Motor neuron (in vitro differentiated cells): ENCODE measurements around the gene OSBPL10. TPM values are rescaled to one million over a fixed set of nuclear protein-coding genes. Genes with fewer than 3 reads are reported as not detected.
A peak's percentile ranks its signal among the peaks of the same experiment; 100 is the strongest.
"Not testable (repeated sequence)": the region's sequence is repeated elsewhere in the genome, so short reads cannot be mapped to it uniquely, and the experiment has no call there.

Experiments
- ATAC-seq, 8 experiments: fragments of 200-7000 bp; cut with Tn5 transposase; replicated peaks in 6 of 8; 2 replicates each; pipeline ENCODE4 v1.8.0; 2021; ENCODE audit warnings: mild to moderate bottlenecking in 8 of 8, moderate library complexity in 8 of 8
- H3K27ac ChIP-seq, 2 donors: fragments of 250-450 bp; sonication (Bioruptor Pico); 2 replicates each; pipeline ENCODE4 v1.9.0; 2021; ENCODE audit warnings: antibody characterized with exemption in 2 of 2, mild to moderate bottlenecking in 2 of 2, moderate library complexity in 1 of 2
- H3K4me1 ChIP-seq, 2 donors: fragments of 250-450 bp; sonication (Bioruptor Pico); replicated peaks in 1 of 2; 2 replicates each; pipeline ENCODE4 v1.6.1; 2021; ENCODE audit warnings: antibody characterized with exemption in 2 of 2, mild to moderate bottlenecking in 2 of 2, moderate library complexity in 1 of 2
- H3K4me3 ChIP-seq, 5 donors: fragments of 250-450 bp; sonication (Bioruptor Pico); 2 replicates each; pipeline ENCODE4 v1.9.0; 2021; ENCODE audit warnings: antibody characterized with exemption in 5 of 5, mild to moderate bottlenecking in 5 of 5, moderate library complexity in 4 of 5
- WGBS, 10 experiments: fragments of 450-650 bp; shearing (Covaris generic); methylation state at CpG; one replicate each; pipeline ENCODE4 v1.0.0; 2022; 5-methylcytosine and 5-hydroxymethylcytosine counted together
- in situ Hi-C, 9 experiments: fragments of 400-800 bp; cut with MboI; loops; one replicate each; pipeline ENCODE4 v1.15.0; 2021; ENCODE audit warnings: low sequenced_read_pairs in 9 of 9, low pct_unique_long_range_greater_than_20kb in 2 of 9; ENCODE audit not compliant: unreplicated experiment in 9 of 9
- total RNA-seq, 8 experiments: library from RNA; unstranded; fragments of 300-600 nt; gene quantifications; 2 replicates each; pipeline versions ENCODE4 v1.2.3 to v1.2.4, GENCODE V29; 2022

Gene OSBPL10
- total RNA-seq, 8 experiments from 2014 or later = 1.9 to 35.0 (median 2.9) TPM

- Histone ChIP-seq H3K4me1 (no peaks in the 10 kb centered on the region), H3K27ac (no peak overlapping the region), H3K4me3 (no peak overlapping the region)
- in situ Hi-C loops = no loop called here
- no peak for ATAC-seq
- 0 to 100% (median 82%) methylated on average over 1 to 3 of the region's 3 CpGs; no CpG with 5 or more reads in 4 of the 10 experiments for WGBS, 10 experiments
Observed at GRCh38 chr3:31885235-31885634, 95.8 kb downstream of the OSBPL10 start.

- WGBS, 10 experiments = 71 to 100% (median 90%) methylated on average over 1 of the region's 1 CpG; no CpG with 5 or more reads in 4 of the 10 experiments
- H3K27ac ChIP-seq = no peak overlapping the region
- H3K4me3 ChIP-seq = no peak overlapping the region
- ATAC-seq = no peak
- in situ Hi-C loops = no loop called here
- no peaks in the 10 kb centered on the region for H3K4me1 ChIP-seq
Observed at GRCh38 chr3:31884251-31884650, 96.8 kb downstream of the OSBPL10 start.

- Histone ChIP-seq H3K4me1 (peaks cover 0 to 9% of the 10 kb centered on the region in 2 donors), H3K27ac (no peak overlapping the region), H3K4me3 (no peak overlapping the region)
- no peak for ATAC-seq
- in situ Hi-C loops = no loop called here
- 30 to 100% (median 81%) methylated on average over 1 to 3 of the region's 3 CpGs; no CpG with 5 or more reads in 3 of the 10 experiments for whole genome bisulfite sequencing, 10 experiments
Observed at GRCh38 chr3:31882895-31883294, 98.2 kb downstream of the OSBPL10 start.

GRCh38 chr3:31882431-31882830 is 98.6 kb downstream of the OSBPL10 start:
- ATAC-seq = peak in 2 of 8 experiments; percentile 21 to 41
- 60 to 100% (median 83%) methylated on average over 1 to 3 of the region's 4 CpGs; no CpG with 5 or more reads in 3 of the 10 experiments for WGBS, 10 experiments
- H3K27ac ChIP-seq = no peak overlapping the region
- in situ Hi-C loops = no loop called here
- no peak overlapping the region for H3K4me3 ChIP-seq
- H3K4me1 ChIP-seq = peaks cover 0 to 13% of the 10 kb centered on the region in 2 donors

- H3K4me3 ChIP-seq = no peak overlapping the region
- no peak overlapping the region for H3K27ac ChIP-seq
- in situ Hi-C loops = no loop called here
- ATAC-seq = no peak
- peaks cover 0 to 22% of the 10 kb centered on the region in 2 donors for H3K4me1 ChIP-seq
- 17 to 100% (median 74%) methylated on average over 1 to 4 of the region's 4 CpGs; no CpG with 5 or more reads in 1 of the 10 experiments for WGBS, 10 experiments
Observed at GRCh38 chr3:31880482-31881078, 100.5 kb downstream of the OSBPL10 start.

- H3K4me3 ChIP-seq = no peak overlapping the region
- peaks cover 0 to 23% of the 10 kb centered on the region in 2 donors for H3K4me1 ChIP-seq
- H3K27ac ChIP-seq = no peak overlapping the region
- in situ Hi-C loops = no loop called here
- WGBS, 10 experiments = 95 to 100% (median 100%) methylated on average over 1 to 4 of the region's 4 CpGs; no CpG with 5 or more reads in 4 of the 10 experiments
- no peak for ATAC-seq
Observed at GRCh38 chr3:31880020-31880419, 101.0 kb downstream of the OSBPL10 start.

- in situ Hi-C loops = no loop called here
- no peak for ATAC-seq
- Histone ChIP-seq H3K4me1 (peaks cover 0 to 23% of the 10 kb centered on the region in 2 donors), H3K27ac (no peak overlapping the region), H3K4me3 (no peak overlapping the region)
- WGBS, 10 experiments = 40 to 100% (median 93%) methylated on average over 1 to 6 of the region's 6 CpGs; no CpG with 5 or more reads in 4 of the 10 experiments
Observed at GRCh38 chr3:31879365-31879764, 101.7 kb downstream of the OSBPL10 start.

GRCh38 chr3:31878231-31878838 is 102.7 kb downstream of the OSBPL10 start:
- WGBS, 10 experiments = 61 to 100% (median 81%) methylated on average over 1 to 7 of the region's 7 CpGs
- H3K4me1 ChIP-seq = peaks cover 0 to 23% of the 10 kb centered on the region in 2 donors
- in situ Hi-C loops = no loop called here
- no peak for ATAC-seq
- H3K4me3 ChIP-seq = no peak overlapping the region
- H3K27ac ChIP-seq = no peak overlapping the region

GRCh38 chr3:31876331-31876730 is 104.7 kb downstream of the OSBPL10 start:
- Histone ChIP-seq H3K27ac (no peak overlapping the region), H3K4me3 (no peak overlapping the region), H3K4me1 (peaks cover 0 to 23% of the 10 kb centered on the region in 2 donors)
- WGBS, 10 experiments = 18 to 100% (median 78%) methylated on average over 1 to 6 of the region's 7 CpGs; no CpG with 5 or more reads in 1 of the 10 experiments
- in situ Hi-C loops = no loop called here
- no peak for ATAC-seq

- peaks cover 0 to 23% of the 10 kb centered on the region in 2 donors for H3K4me1 ChIP-seq
- no peak overlapping the region for H3K4me3 ChIP-seq
- H3K27ac ChIP-seq = no peak overlapping the region
- in situ Hi-C loops = no loop called here
- ATAC-seq = no peak
- 40 to 100% (median 82%) methylated on average over 1 to 2 of the region's 2 CpGs; no CpG with 5 or more reads in 2 of the 10 experiments for WGBS, 10 experiments
Observed at GRCh38 chr3:31875437-31875836, 105.6 kb downstream of the OSBPL10 start.

- ATAC-seq = no peak
- in situ Hi-C loops = no loop called here
- 54 to 96% (median 88%) methylated on average over 2 to 5 of the region's 5 CpGs for WGBS, 10 experiments
Observed at GRCh38 chr3:31873254-31873820, 107.7 kb downstream of the OSBPL10 start.

GRCh38 chr3:31871939-31872507 is 109.0 kb downstream of the OSBPL10 start:
- Histone ChIP-seq H3K4me3 (no peak overlapping the region), H3K27ac (no peak overlapping the region), H3K4me1 (peaks cover 0 to 10% of the 10 kb centered on the region in 2 donors)
- 63 to 100% (median 94%) methylated on average over 1 to 5 of the region's 5 CpGs; no CpG with 5 or more reads in 2 of the 10 experiments for WGBS, 10 experiments
- no peak for ATAC-seq
- in situ Hi-C loops = no loop called here

More at GRCh38 chr3:31873254-31873820, 107.7 kb downstream of the OSBPL10 start:
- Histone ChIP-seq H3K4me1 (peaks cover 0 to 17% of the 10 kb centered on the region in 2 donors), H3K4me3 (no peak overlapping the region), H3K27ac (no peak overlapping the region)

- H3K4me1 ChIP-seq, H3K27ac ChIP-seq, ATAC-seq, H3K4me3 ChIP-seq, in situ Hi-C loops: not testable (repeated sequence)
- WGBS, 10 experiments = 88 to 93% methylated on average over 3 to 5 of the region's 28 CpGs; no CpG with 5 or more reads in 8 of the 10 experiments
Observed at GRCh38 chr3:31870111-31870510, 111.0 kb downstream of the OSBPL10 start.
